ENCODE measurements around the gene EFTUD2. TPM values are rescaled to one million over a fixed set of nuclear protein-coding genes. Genes with fewer than 3 reads are reported as not detected.

EFTUD2 gene
- total and polyA plus RNA-seq, 2 of the 8 experiments (the other 6 are each of a cell fraction or from before 2014, with no cell fraction given): 118 to 195 TPM

GRCh38 chr17:44840936-44841335 is 58.3 kb downstream of the EFTUD2 start:
- Histone ChIP-seq H3K14ac (ENCODE audit: insufficient read length) (no peak overlapping the region), H3K23ac (ENCODE audit: insufficient read length) (no peak overlapping the region), H2BK12ac (ENCODE audit: low read depth, low read length) (no peak overlapping the region), H2BK120ac (replicated peaks; ENCODE audit: low read depth, low read length) (no peak overlapping the region), H2BK5ac (ENCODE audit: low read depth, low read length) (no peak overlapping the region), H3K27ac (ENCODE audit: low read depth, low read length) (no peak overlapping the region), H4K91ac (replicated peaks; ENCODE audit: insufficient read length, low read length) (no peak overlapping the region), H3K23me2 (ENCODE audit: low read depth, low read length) (no peaks in the 10 kb centered on the region), H3K79me2 (ENCODE audit: control insufficient read depth in 1 of 2, insufficient read depth in 2 of 2, low read length in 2 of 2) (no peaks in the 10 kb centered on the region), H3K27me3 (replicated peaks in 1 of 4; ENCODE audit: control insufficient read depth in 3 of 4, extremely low read depth in 1 of 4, insufficient read depth in 3 of 4, low read length in 3 of 4) (no peaks in the 10 kb centered on the region), H2BK15ac (ENCODE audit: low read length) (no peak overlapping the region), H3K18ac (ENCODE audit: extremely low read depth, low read length) (no peak overlapping the region), H4K8ac (ENCODE audit: extremely low read depth, insufficient read depth, low read length) (no peak overlapping the region), H3K4me1 (replicated peaks in 1 of 4; ENCODE audit: control insufficient read depth in 3 of 4, insufficient read depth in 4 of 4, low read length in 3 of 4) (peaks cover 0 to 17% (median 10%) of the 10 kb centered on the region in 4 experiments; a peak in 6 of 7 replicates), H4K5ac (ENCODE audit: insufficient read length, low read depth, low read length) (no peak overlapping the region), H3K9ac (replicated peaks in 1 of 4; ENCODE audit: extremely low read depth in 1 of 4, low read depth in 3 of 4, low read length in 3 of 4) (no peak overlapping the region), H3K4ac (replicated peaks; ENCODE audit: insufficient read length, low read depth, low read length) (no peak overlapping the region), H2AK5ac (ENCODE audit: low read depth, low read length) (no peak overlapping the region), H3K4me2 (ENCODE audit: insufficient read depth in 1 of 2, low read depth in 2 of 2, low read length in 2 of 2) (no peak overlapping the region), H2BK20ac (ENCODE audit: low read length) (no peak overlapping the region), H4K20me1 (replicated peaks in 1 of 2; ENCODE audit: control insufficient read depth in 1 of 2, insufficient read depth in 2 of 2, low read length in 2 of 2) (no peaks in the 10 kb centered on the region), H3K56ac (replicated peaks; ENCODE audit: insufficient read length, low read depth, low read length) (no peak overlapping the region), H3K9me3 (ENCODE audit: insufficient read depth in 2 of 2, low read depth in 1 of 2, low read length in 1 of 2) (no peaks in the 10 kb centered on the region), H3K79me1 (ENCODE audit: low read depth, low read length) (no peaks in the 10 kb centered on the region), H3K36me3 (ENCODE audit: control insufficient read depth in 2 of 4, insufficient read depth in 4 of 4, low read length in 3 of 4) (no peaks in the 10 kb centered on the region), H3K4me3 (ENCODE audit: extremely low read depth in 1 of 4, insufficient read depth in 2 of 4, low read depth in 3 of 4, low read length in 4 of 4) (no peak overlapping the region), H2AFZ (ENCODE audit: low read length) (no peak overlapping the region)
- no peak for FAIRE-seq
- TF ChIP-seq CHD2 (IDR thresholded peaks at IDR 0.05; ENCODE audit: low read length) (no peak), E2F6 (IDR thresholded peaks at IDR 0.05) (no peak), JUND (IDR thresholded peaks at IDR 0.05; ENCODE audit: low read length) (no peak), EGR1 (IDR thresholded peaks at IDR 0.05; ENCODE audit: borderline replicate concordance, low read depth, low read length) (no peak), NANOG (IDR thresholded peaks at IDR 0.05; ENCODE audit: insufficient read depth, low read depth, low read length, poor library complexity, severe bottlenecking) (no peak), SP1 (IDR thresholded peaks at IDR 0.05; ENCODE audit: low read depth, low read length) (no peak), POU5F1 (IDR thresholded peaks at IDR 0.05; ENCODE audit: low read depth, low read length) (no peak), HDAC2 (IDR thresholded peaks at IDR 0.05; ENCODE audit: borderline replicate concordance in 1 of 2, low read depth in 2 of 2, low read length in 2 of 2) (no peak), GTF2F1 (IDR thresholded peaks at IDR 0.05; ENCODE audit: borderline replicate concordance, low read depth, low read length) (no peak), KDM5A (IDR thresholded peaks at IDR 0.05; ENCODE audit: low read length) (no peak), POLR2AphosphoS5 (IDR thresholded peaks at IDR 0.05; ENCODE audit: low read depth, low read length) (no peak)
- ChIA-PET POLR2A (ENCODE audit: partially characterized antibody) (interaction anchor here (1.0 to 1.3 kb wide), 5 partner anchors 10 to 58 kb away, joined by 3 to 8 read pairs (median 3); no protein-coding TSS in a partner anchor), CTCF (ENCODE audit: partially characterized antibody) (interaction anchor here (1.1 to 12.4 kb wide), 4 partner anchors 8 to 279 kb away, joined by 3 to 142 read pairs (median 6); no protein-coding TSS in a partner anchor)
- DNase-seq (ENCODE audit: low read depth in 1 of 2, low spot score in 2 of 2): no peak
- 80% methylated on average over 3 of the region's 3 CpGs; no CpG with 5 or more reads in 1 of the 2 experiments for WGBS, 2 experiments (ENCODE audit: extremely low coverage in 1 of 2, insufficient coverage in 1 of 2, insufficient read length in 1 of 2, insufficient replicate concordance in 2 of 2, low coverage in 1 of 2, low lambda C conversion rate in 2 of 2, missing lambda C conversion rate in 1 of 2)
